ENCODE data around the gene MYO1D. TPM values are rescaled to one million over a fixed set of nuclear protein-coding genes. Genes with fewer than 3 reads are reported as not detected.

The MYO1D gene
- total RNA-seq, 1 experiment from 2014 or later, result 1.3 TPM

DNA sequence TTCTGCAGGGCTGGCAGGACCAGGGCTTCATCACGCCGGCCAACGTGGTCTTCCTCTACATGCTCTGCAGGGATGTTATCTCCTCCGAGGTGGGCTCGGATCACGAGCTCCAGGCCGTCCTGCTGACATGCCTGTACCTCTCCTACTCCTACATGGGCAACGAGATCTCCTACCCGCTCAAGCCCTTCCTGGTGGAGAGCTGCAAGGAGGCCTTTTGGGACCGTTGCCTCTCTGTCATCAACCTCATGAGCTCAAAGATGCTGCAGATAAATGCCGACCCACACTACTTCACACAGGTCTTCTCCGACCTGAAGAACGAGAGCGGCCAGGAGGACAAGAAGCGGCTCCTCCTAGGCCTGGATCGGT, 388.8 kb downstream of the MYO1D start:
- H3K27ac ChIP-seq (ENCODE audit: low read length), result no peak overlapping the region
- TF ChIP-seq POLR2AphosphoS5 (IDR thresholded peaks at IDR 0.05; ENCODE audit: low read depth, low read length), result no peak
- TF ChIP-seq, protein P1, sequence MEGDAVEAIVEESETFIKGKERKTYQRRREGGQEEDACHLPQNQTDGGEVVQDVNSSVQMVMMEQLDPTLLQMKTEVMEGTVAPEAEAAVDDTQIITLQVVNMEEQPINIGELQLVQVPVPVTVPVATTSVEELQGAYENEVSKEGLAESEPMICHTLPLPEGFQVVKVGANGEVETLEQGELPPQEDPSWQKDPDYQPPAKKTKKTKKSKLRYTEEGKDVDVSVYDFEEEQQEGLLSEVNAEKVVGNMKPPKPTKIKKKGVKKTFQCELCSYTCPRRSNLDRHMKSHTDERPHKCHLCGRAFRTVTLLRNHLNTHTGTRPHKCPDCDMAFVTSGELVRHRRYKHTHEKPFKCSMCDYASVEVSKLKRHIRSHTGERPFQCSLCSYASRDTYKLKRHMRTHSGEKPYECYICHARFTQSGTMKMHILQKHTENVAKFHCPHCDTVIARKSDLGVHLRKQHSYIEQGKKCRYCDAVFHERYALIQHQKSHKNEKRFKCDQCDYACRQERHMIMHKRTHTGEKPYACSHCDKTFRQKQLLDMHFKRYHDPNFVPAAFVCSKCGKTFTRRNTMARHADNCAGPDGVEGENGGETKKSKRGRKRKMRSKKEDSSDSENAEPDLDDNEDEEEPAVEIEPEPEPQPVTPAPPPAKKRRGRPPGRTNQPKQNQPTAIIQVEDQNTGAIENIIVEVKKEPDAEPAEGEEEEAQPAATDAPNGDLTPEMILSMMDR (IDR thresholded peaks at IDR 0.05), result no peak
- TF ChIP-seq, protein P2, sequence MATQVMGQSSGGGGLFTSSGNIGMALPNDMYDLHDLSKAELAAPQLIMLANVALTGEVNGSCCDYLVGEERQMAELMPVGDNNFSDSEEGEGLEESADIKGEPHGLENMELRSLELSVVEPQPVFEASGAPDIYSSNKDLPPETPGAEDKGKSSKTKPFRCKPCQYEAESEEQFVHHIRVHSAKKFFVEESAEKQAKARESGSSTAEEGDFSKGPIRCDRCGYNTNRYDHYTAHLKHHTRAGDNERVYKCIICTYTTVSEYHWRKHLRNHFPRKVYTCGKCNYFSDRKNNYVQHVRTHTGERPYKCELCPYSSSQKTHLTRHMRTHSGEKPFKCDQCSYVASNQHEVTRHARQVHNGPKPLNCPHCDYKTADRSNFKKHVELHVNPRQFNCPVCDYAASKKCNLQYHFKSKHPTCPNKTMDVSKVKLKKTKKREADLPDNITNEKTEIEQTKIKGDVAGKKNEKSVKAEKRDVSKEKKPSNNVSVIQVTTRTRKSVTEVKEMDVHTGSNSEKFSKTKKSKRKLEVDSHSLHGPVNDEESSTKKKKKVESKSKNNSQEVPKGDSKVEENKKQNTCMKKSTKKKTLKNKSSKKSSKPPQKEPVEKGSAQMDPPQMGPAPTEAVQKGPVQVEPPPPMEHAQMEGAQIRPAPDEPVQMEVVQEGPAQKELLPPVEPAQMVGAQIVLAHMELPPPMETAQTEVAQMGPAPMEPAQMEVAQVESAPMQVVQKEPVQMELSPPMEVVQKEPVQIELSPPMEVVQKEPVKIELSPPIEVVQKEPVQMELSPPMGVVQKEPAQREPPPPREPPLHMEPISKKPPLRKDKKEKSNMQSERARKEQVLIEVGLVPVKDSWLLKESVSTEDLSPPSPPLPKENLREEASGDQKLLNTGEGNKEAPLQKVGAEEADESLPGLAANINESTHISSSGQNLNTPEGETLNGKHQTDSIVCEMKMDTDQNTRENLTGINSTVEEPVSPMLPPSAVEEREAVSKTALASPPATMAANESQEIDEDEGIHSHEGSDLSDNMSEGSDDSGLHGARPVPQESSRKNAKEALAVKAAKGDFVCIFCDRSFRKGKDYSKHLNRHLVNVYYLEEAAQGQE (IDR thresholded peaks at IDR 0.05; ENCODE audit: insufficient read depth in 1 of 2, low read depth in 2 of 2, low read length in 1 of 2), result no peak
- H3K36me3 ChIP-seq (ENCODE audit: control insufficient read depth, insufficient read depth, low read length), result no peaks in the 10 kb centered on the region
- peaks cover 25% of the 10 kb centered on the region for H3K4me1 ChIP-seq (ENCODE audit: control insufficient read depth, insufficient read depth, low read length)
- H3K4me3 ChIP-seq (ENCODE audit: low read depth in 2 of 2, low read length in 2 of 2), result no peak overlapping the region
- DNase-seq (ENCODE audit: low read depth, low spot score) (no peak), ATAC-seq (no peak)
- ChIA-PET POLR2A (no interaction called here), CTCF (interaction anchor here (1.0 kb wide), 1 partner anchor 25 kb away, joined by 3 read pairs; no protein-coding TSS in a partner anchor)
- intact Hi-C loops (cut with micrococcal nuclease; ENCODE audit: unreplicated experiment) (no loop called here), in situ Hi-C loops (cut with HindIII; ENCODE audit: low pct_unique_long_range_greater_than_20kb, low sequenced_read_pairs) (no loop called here)
- H3K27me3 ChIP-seq (ENCODE audit: control insufficient read depth, insufficient read depth, low read length), result no peaks in the 10 kb centered on the region
- BruUV-seq (replicated peaks), result no TSS peak
- no peaks in the 10 kb centered on the region for H3K9me3 ChIP-seq (ENCODE audit: control insufficient read depth, insufficient read depth, low read depth, low read length)

DNA sequence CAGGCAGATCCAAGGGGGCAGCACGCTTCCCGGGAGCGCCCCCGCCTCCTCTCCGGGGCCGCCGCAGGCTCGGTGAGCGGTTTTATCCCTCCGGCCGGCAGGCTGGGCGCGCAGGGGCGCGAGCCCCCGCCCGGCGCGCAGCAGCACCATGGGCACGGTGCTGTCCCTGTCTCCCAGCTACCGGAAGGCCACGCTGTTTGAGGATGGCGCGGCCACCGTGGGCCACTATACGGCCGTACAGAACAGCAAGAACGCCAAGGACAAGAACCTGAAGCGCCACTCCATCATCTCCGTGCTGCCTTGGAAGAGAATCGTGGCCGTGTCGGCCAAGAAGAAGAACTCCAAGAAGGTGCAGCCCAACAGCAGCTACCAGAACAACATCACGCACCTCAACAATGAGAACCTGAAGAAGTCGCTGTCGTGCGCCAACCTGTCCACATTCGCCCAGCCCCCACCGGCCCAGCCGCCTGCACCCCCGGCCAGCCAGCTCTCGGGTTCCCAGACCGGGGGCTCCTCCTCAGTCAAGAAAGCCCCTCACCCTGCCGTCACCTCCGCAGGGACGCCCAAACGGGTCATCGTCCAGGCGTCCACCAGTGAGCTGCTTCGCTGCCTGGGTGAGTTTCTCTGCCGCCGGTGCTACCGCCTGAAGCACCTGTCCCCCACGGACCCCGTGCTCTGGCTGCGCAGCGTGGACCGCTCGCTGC, 389.3 kb downstream of the MYO1D start:
- intact Hi-C loops (cut with micrococcal nuclease; ENCODE audit: unreplicated experiment), result no loop called here
- Histone ChIP-seq H3K36me3 (ENCODE audit: control insufficient read depth, insufficient read depth, low read length) (peaks cover 2% of the 10 kb centered on the region; the same call in 1 of the 2 replicates), H3K9me3 (ENCODE audit: control insufficient read depth, insufficient read depth, low read depth, low read length) (no peaks in the 10 kb centered on the region), H3K27ac (ENCODE audit: low read length) (peak overlapping the region; percentile 32; the same call in 1 of the 2 replicates), H3K27me3 (ENCODE audit: control insufficient read depth, insufficient read depth, low read length) (no peaks in the 10 kb centered on the region), H3K4me3 (ENCODE audit: low read depth in 2 of 2, low read length in 2 of 2) (peak overlapping the region; percentile 47 to 64), H3K4me1 (ENCODE audit: control insufficient read depth, insufficient read depth, low read length) (peaks cover 29% of the 10 kb centered on the region)
- ATAC-seq, result peak; percentile 9
- POLR2A ChIA-PET, result no interaction called here
- in situ Hi-C loops (cut with HindIII; ENCODE audit: low pct_unique_long_range_greater_than_20kb, low sequenced_read_pairs), result no loop called here
- CTCF ChIA-PET, result interaction anchor here (0.5 kb wide), 1 partner anchor 27 kb away, joined by 5 read pairs; no protein-coding TSS in a partner anchor
- no peak for DNase-seq (ENCODE audit: low read depth, low spot score)
- BruUV-seq (replicated peaks), result no TSS peak
- TF ChIP-seq TCF7L2 (IDR thresholded peaks at IDR 0.05; ENCODE audit: low read depth, low read length), result no peak
- no peak for TF ChIP-seq POLR2AphosphoS5 (IDR thresholded peaks at IDR 0.05; ENCODE audit: low read depth, low read length)

DNA sequence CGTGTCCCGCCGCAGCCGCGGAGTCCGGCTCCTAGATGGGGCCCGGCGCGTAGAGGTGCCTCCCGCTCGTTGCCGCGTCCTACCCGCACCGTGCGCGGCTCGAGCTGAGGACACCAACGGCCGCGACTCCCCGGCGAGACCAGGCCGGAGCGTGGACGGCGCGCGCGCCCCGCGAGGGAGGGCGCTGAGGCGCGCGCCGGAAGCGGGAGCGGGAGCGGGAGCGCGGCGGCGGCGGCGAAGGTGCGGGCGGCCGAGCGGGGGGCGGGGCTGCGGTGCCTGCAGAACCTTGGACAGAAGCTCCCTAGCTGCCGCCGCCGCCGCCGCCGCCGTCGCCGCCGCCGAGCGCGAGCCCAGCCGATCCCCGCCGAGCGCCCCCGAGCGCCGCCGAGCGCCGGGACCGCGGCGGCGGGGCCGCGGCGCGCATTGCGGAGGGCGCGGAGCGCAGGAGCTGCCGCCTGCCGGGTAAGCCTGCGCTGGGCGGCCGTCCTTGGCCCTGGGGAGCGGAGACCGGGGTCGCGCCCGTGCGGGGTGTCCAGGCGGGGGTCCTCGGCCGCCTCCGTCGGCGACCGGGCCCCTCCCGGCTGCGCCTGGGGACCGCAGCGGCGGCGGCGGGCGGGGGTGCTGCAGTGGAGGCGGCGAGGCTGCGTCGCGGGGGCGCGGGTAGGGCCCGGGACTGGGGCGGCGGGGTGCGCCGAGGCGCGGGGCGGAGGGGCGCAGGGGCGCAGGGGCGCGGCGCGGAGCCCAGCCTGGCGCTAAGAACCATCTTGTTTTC, 390.0 kb downstream of the MYO1D start, which contains the start of gene CDK5R1:
Gene CDK5R1, plus strand, starts transcription at position 293 of the 772 bp plus-strand sequence. CDS start 628 bp downstream, outside the sequence.
- DNase-seq (ENCODE audit: low read depth, low spot score), result no peak
- H3K36me3 ChIP-seq (ENCODE audit: control insufficient read depth, insufficient read depth, low read length), result peaks cover 9% of the 10 kb centered on the region; the same call in 1 of the 2 replicates

More for the DNA sequence above, 390.0 kb downstream of the MYO1D start, which contains the start of gene CDK5R1:
- intact Hi-C loops (cut with micrococcal nuclease; ENCODE audit: unreplicated experiment), result no loop called here
- ATAC-seq, result peak; percentile 74
- TF ChIP-seq SIN3A (IDR thresholded peaks at IDR 0.05; ENCODE audit: borderline replicate concordance, insufficient read depth, low read depth, low read length), result no peak; the same call in 1 of the 2 replicates
- TF ChIP-seq, protein P1 (IDR thresholded peaks at IDR 0.05), result no peak
- peak; percentile 61 for TF ChIP-seq POLR2AphosphoS5 (IDR thresholded peaks at IDR 0.05; ENCODE audit: low read depth, low read length)
- TF ChIP-seq TCF7L2 (IDR thresholded peaks at IDR 0.05; ENCODE audit: low read depth, low read length), result no peak
- TF ChIP-seq, protein P2 (IDR thresholded peaks at IDR 0.05; ENCODE audit: insufficient read depth in 1 of 2, low read depth in 2 of 2, low read length in 1 of 2), result peak; percentile 67 to 83; a peak in 3 of 4 replicates
- Histone ChIP-seq H3K4me1 (ENCODE audit: control insufficient read depth, insufficient read depth, low read length) (peaks cover 29% of the 10 kb centered on the region), H3K27ac (ENCODE audit: low read length) (peak within 1 kb of the TSS; percentile 84), H3K27me3 (ENCODE audit: control insufficient read depth, insufficient read depth, low read length) (no peaks in the 10 kb centered on the region), H3K9me3 (ENCODE audit: control insufficient read depth, insufficient read depth, low read depth, low read length) (no peaks in the 10 kb centered on the region), H3K4me3 (ENCODE audit: low read depth in 2 of 2, low read length in 2 of 2) (peak within 1 kb of the TSS; percentile 47 to 64)
- ChIA-PET CTCF (interaction anchor here (0.7 kb wide), 1 partner anchor 25 kb away, joined by 3 read pairs; no protein-coding TSS in a partner anchor), POLR2A (no interaction called here)
- BruUV-seq (replicated peaks), result no TSS peak
- in situ Hi-C loops (cut with HindIII; ENCODE audit: low pct_unique_long_range_greater_than_20kb, low sequenced_read_pairs), result no loop called here

Measured in Panc1 (cell line).